ENCODE data around the gene OAT. TPM values are rescaled to one million over a fixed set of nuclear protein-coding genes. Genes with fewer than 3 reads are reported as not detected.

OAT gene
- total and polyA plus RNA-seq, 4 donors: 26.2 to 75.3 (median 53.7) TPM

- no peaks in the 10 kb centered on the region for H3K27me3 ChIP-seq (ENCODE audit: control insufficient read depth in 3 of 3, insufficient read depth in 3 of 3, low read length in 2 of 3)
- 88 to 89% methylated on average over 13 of the region's 13 CpGs for WGBS, 2 donors
- TF ChIP-seq CTCF (IDR thresholded peaks at IDR 0.05; ENCODE audit: control extremely low read depth, extremely low read depth): no peak
Measured at GRCh38 chr10:124347956-124348355, 70.8 kb downstream of the OAT start.

More at GRCh38 chr10:124347956-124348355, 70.8 kb downstream of the OAT start:
- Histone ChIP-seq H3K27ac (ENCODE audit: low read depth in 1 of 2, low read length in 1 of 2) (no peak overlapping the region), H3K9me3 (ENCODE audit: control insufficient read depth in 4 of 4, insufficient read depth in 3 of 4, low read length in 3 of 4) (no peaks in the 10 kb centered on the region), H3K9ac (ENCODE audit: insufficient read depth in 1 of 2, low read length in 2 of 2) (no peak overlapping the region), H3K36me3 (ENCODE audit: control insufficient read depth in 4 of 4, insufficient read depth in 4 of 4, low read length in 4 of 4) (no peaks in the 10 kb centered on the region), H3K4me1 (ENCODE audit: control insufficient read depth in 5 of 5, insufficient read depth in 5 of 5, low read length in 5 of 5) (no peaks in the 10 kb centered on the region), H3K4me3 (no peak overlapping the region)
- ATAC-seq (ENCODE audit: insufficient read depth, low FRiP score) (no peak), DNase-seq (no peak)

Other genes starting within 250 kb of the OAT start
- gene NKX1-2, start 31.1 kb upstream of the OAT start, total RNA-seq: under 1 TPM in 1 of 2 donors, not detected in 1; 0.06 TPM
- under 1 TPM in 1 of 2 donors, not detected in 1; 0.02 TPM for gene NKX1-2, start 31.1 kb upstream of the OAT start, polyA plus RNA-seq
- 10 to 100 TPM in 1 of 2 donors, 1 to 10 TPM in 1; 7.1 to 17.8 TPM for gene LHPP, start 42.9 kb upstream of the OAT start, total RNA-seq
- gene LHPP, start 42.9 kb upstream of the OAT start, polyA plus RNA-seq: 10 to 100 TPM; 11.9 to 18.6 TPM